MM.1S (cell line): ENCODE data around the gene AXIN2.

ENCODE experiments used
- DNase-seq: peaks from one replicate; pipeline ENCODE4 v3.0.0-alpha.2; 2015
- H2AFZ ChIP-seq: fragments of 300-600 bp; sonication (generic); 2 replicates; pipeline ENCODE4 v1.6.0; 2016; ENCODE audit warnings: antibody characterized with exemption, low read length
- H3F3A ChIP-seq: fragments of 300-600 bp; sonication (generic); 2 replicates; pipeline ENCODE4 v1.6.1; 2016; ENCODE audit warnings: mild to moderate bottlenecking, antibody characterized with exemption, low read length, moderate library complexity, mixed read lengths; ENCODE audit not compliant: insufficient read depth
- H3K27ac ChIP-seq: fragments of 300-600 bp; sonication (generic); 2 replicates; pipeline ENCODE4 v1.5.1; 2016; ENCODE audit warnings: mild to moderate bottlenecking, low read length
- H3K27me3 ChIP-seq: fragments of 300-600 bp; sonication (generic); replicated peaks from 2 replicates; pipeline ENCODE4 v1.6.0; 2016; ENCODE audit warnings: low read length; ENCODE audit not compliant: insufficient read depth
- H3K36me3 ChIP-seq: fragments of 300-600 bp; sonication (generic); replicated peaks from 2 replicates; pipeline ENCODE4 v1.6.1; 2016; ENCODE audit warnings: mild to moderate bottlenecking, low read length, mixed read lengths; ENCODE audit not compliant: insufficient read depth
- H3K4me1 ChIP-seq: fragments of 300-600 bp; sonication (generic); 2 replicates; pipeline ENCODE4 v1.6.1; 2016; ENCODE audit warnings: low read length, mixed read lengths
- H3K4me2 ChIP-seq: fragments of 300-600 bp; sonication (generic); 2 replicates; pipeline ENCODE4 v1.6.0; 2016; ENCODE audit warnings: low read depth, low read length
- H3K4me3 ChIP-seq: fragments of 300-600 bp; sonication (generic); 2 replicates; pipeline ENCODE4 v1.5.1; 2016; ENCODE audit warnings: low read length, mixed read lengths
- H3K79me2 ChIP-seq: fragments of 300-600 bp; sonication (generic); 2 replicates; pipeline ENCODE4 v1.6.1; 2016; ENCODE audit warnings: mixed run types, low read length, mixed read lengths
- H3K9ac ChIP-seq: fragments of 300-600 bp; sonication (generic); 2 replicates; pipeline ENCODE4 v1.6.1; 2016; ENCODE audit warnings: low read length, mixed read lengths
- H3K9me2 ChIP-seq: fragments of 300-600 bp; sonication (generic); replicated peaks from 2 replicates; pipeline ENCODE4 v1.6.1; 2016; ENCODE audit warnings: mild to moderate bottlenecking, low read length, mixed read lengths; ENCODE audit not compliant: insufficient read depth
- H3K9me3 ChIP-seq: fragments of 300-600 bp; sonication (generic); replicated peaks from 2 replicates; pipeline ENCODE4 v1.6.1; 2016; ENCODE audit warnings: mild to moderate bottlenecking, low read length, mixed read lengths; ENCODE audit not compliant: insufficient read depth
- H4K20me1 ChIP-seq: fragments of 300-600 bp; sonication (generic); 2 replicates; pipeline ENCODE4 v1.6.1; 2016; ENCODE audit warnings: mild to moderate bottlenecking, low read length, moderate library complexity, mixed read lengths; ENCODE audit not compliant: insufficient read depth
- EZH2 ChIP-seq: fragments of 300-600 bp; sonication (generic); optimal IDR thresholded peaks from 2 replicates; pipeline ENCODE3; 2017; ENCODE audit warnings: low read depth, mild to moderate bottlenecking, antibody characterized with exemption, low read length, mixed read lengths
- EZH2phosphoT487 ChIP-seq: fragments of 300-600 bp; sonication (generic); IDR thresholded peaks from 2 replicates; pipeline ENCODE4 v1.6.1; 2018; ENCODE audit warnings: antibody characterized with exemption, low read length
- TF ChIP-seq, protein P1 (sequence below): fragments of 300-600 bp; sonication (generic); IDR thresholded peaks from 2 replicates; pipeline ENCODE4 v1.5.1; 2016; ENCODE audit warnings: antibody characterized with exemption, low read length, mixed read lengths

Gene AXIN2

DNA sequence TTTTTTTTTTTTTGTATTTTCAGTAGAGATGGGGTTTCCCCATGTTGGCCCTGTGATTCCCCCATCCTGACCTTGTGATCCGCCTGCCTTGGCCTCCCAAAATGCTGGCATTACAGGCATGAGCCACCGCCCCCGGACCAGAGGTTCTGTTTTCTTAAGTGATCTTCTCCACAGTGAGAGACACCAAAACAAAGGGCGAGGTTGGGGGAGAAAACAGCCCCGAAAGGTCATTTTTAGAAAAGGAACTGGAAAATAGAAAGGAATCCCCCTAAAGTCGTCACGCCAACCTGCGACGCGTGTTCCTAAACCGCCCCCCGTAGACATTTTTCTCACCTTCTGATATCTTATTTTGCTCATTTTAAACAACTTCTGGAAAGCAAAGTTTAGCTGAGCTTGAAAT lies 6.1 kb upstream of the AXIN2 start:
- DNase-seq: no peak
- no peaks in the 10 kb centered on the region for H3K27me3 ChIP-seq
- H3K27ac ChIP-seq: no peak overlapping the region
- H3K4me2 ChIP-seq: no peak overlapping the region
- H4K20me1 ChIP-seq: no peaks in the 10 kb centered on the region
- 0 out of 2 replicates have a peak, but pooled peaks cover 3% of the 10 kb centered on the region for H3F3A ChIP-seq
- H3K4me1 ChIP-seq: peaks cover 23% of the 10 kb centered on the region
- no peak overlapping the region for H2AFZ ChIP-seq
- no peaks in the 10 kb centered on the region for H3K9me3 ChIP-seq
- no peaks in the 10 kb centered on the region for H3K36me3 ChIP-seq
- no peaks in the 10 kb centered on the region for H3K9me2 ChIP-seq
- H3K4me3 ChIP-seq: no peak overlapping the region
- no peak overlapping the region for H3K9ac ChIP-seq
- TF ChIP-seq EZH2phosphoT487: no peak
- TF ChIP-seq, protein P1, sequence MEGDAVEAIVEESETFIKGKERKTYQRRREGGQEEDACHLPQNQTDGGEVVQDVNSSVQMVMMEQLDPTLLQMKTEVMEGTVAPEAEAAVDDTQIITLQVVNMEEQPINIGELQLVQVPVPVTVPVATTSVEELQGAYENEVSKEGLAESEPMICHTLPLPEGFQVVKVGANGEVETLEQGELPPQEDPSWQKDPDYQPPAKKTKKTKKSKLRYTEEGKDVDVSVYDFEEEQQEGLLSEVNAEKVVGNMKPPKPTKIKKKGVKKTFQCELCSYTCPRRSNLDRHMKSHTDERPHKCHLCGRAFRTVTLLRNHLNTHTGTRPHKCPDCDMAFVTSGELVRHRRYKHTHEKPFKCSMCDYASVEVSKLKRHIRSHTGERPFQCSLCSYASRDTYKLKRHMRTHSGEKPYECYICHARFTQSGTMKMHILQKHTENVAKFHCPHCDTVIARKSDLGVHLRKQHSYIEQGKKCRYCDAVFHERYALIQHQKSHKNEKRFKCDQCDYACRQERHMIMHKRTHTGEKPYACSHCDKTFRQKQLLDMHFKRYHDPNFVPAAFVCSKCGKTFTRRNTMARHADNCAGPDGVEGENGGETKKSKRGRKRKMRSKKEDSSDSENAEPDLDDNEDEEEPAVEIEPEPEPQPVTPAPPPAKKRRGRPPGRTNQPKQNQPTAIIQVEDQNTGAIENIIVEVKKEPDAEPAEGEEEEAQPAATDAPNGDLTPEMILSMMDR: no peak
- TF ChIP-seq EZH2: no peak
- no peaks in the 10 kb centered on the region for H3K79me2 ChIP-seq

DNA sequence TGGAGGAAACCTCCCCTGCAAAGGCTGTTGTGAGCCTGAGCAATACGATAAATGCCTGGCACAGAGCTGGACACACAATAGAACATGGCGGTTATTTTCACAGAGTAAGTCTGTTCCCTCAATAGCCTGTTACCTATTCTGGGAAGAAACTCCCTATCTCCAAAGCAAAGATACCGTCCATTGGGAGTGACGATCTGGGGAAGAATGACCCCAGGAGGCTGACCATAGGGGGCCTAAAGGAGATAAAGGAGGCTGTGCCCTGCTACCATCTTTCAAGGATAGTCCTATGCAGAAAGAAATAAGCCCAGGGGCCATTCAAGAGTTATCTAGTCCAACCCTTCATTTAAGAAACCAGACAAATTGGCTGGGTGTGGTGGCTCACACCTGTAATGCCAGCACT lies 4.1 kb upstream of the AXIN2 start:
- Histone ChIP-seq H2AFZ (no peak overlapping the region), H3K9me3 (no peaks in the 10 kb centered on the region), H3F3A (peaks cover 8% of the 10 kb centered on the region; the same call in 1 of the 2 replicates), H3K4me3 (no peak overlapping the region), H3K9me2 (no peaks in the 10 kb centered on the region), H3K4me2 (no peak overlapping the region), H3K4me1 (peaks cover 28% of the 10 kb centered on the region), H3K79me2 (no peaks in the 10 kb centered on the region), H4K20me1 (no peaks in the 10 kb centered on the region), H3K27me3 (no peaks in the 10 kb centered on the region), H3K27ac (no peak overlapping the region), H3K9ac (no peak overlapping the region), H3K36me3 (no peaks in the 10 kb centered on the region)
- DNase-seq: no peak
- TF ChIP-seq EZH2phosphoT487 (no peak), EZH2 (no peak)
- TF ChIP-seq, protein P1: no peak

DNA sequence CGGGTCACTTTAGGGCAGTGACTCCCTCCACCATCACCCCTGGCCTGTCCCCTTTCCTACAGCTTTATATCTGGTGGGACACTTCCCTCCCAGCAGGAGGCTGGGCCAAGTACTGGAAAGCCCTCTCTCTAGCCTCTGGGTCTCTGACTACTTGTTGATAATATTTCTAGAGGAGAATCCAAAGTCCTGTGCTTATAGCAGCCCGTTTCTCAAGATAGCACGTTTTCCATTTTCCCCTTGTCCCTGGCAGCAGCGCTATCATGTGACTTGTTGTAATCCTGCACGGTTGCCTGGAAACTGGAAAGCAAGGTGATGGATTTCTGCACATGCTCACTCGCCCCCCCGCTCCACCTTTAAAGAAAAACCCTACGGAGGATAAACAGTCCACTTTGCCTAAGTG lies 3.3 kb upstream of the AXIN2 start:
- no peak overlapping the region for H3K4me2 ChIP-seq
- no peak overlapping the region for H3K9ac ChIP-seq
- DNase-seq: no peak
- no peaks in the 10 kb centered on the region for H3K36me3 ChIP-seq
- no peak overlapping the region for H3K4me3 ChIP-seq
- H4K20me1 ChIP-seq: no peaks in the 10 kb centered on the region
- H3K9me3 ChIP-seq: no peaks in the 10 kb centered on the region
- no peaks in the 10 kb centered on the region; the same call in 1 of the 2 replicates for H3K79me2 ChIP-seq
- no peaks in the 10 kb centered on the region for H3K27me3 ChIP-seq
- H2AFZ ChIP-seq: no peak overlapping the region
- H3K9me2 ChIP-seq: no peaks in the 10 kb centered on the region
- no peak overlapping the region for H3K27ac ChIP-seq
- H3K4me1 ChIP-seq: peaks cover 28% of the 10 kb centered on the region
- no peak for TF ChIP-seq EZH2
- TF ChIP-seq, protein P1: no peak
- TF ChIP-seq EZH2phosphoT487: no peak
- peaks cover 8% of the 10 kb centered on the region; the same call in 1 of the 2 replicates for H3F3A ChIP-seq
